Loucy (cell line): ENCODE results near the gene HTR5A.

ENCODE experiments used
- CTCF ChIP-seq: fragments of 200-600 bp; sonication (generic); conservative IDR thresholded peaks from 2 replicates; pipeline ENCODE4 v1.5.1; 2014; ENCODE audit warnings: mild to moderate bottlenecking, antibody characterized with exemption, low read length
- EZH2phosphoT487 ChIP-seq: fragments of 200-600 bp; IDR thresholded peaks from 2 replicates; pipeline ENCODE4 v1.6.1; 2018; ENCODE audit warnings: antibody characterized with exemption, mild to moderate bottlenecking, moderate library complexity, borderline replicate concordance

GRCh38 chr7:155054761-155055160 is 15.4 kb upstream of the HTR5A start:
- TF ChIP-seq CTCF, result no peak
- no peak for TF ChIP-seq EZH2phosphoT487
